ENCODE measurements around the gene PAK3. TPM values are rescaled to one million over a fixed set of nuclear protein-coding genes. Genes with fewer than 3 reads are reported as not detected.

PAK3 gene
- total and polyA plus RNA-seq, 2 of the 4 experiments (the other 2 are of a cell fraction) = 0.22 to 0.36 TPM

- CTCF ChIA-PET = no interaction called here
These were observed 164.5 kb downstream of the PAK3 start for GRCh38 chrX:111260451-111260850.

More at GRCh38 chrX:111260451-111260850, 164.5 kb downstream of the PAK3 start:
- H2BK5ac ChIP-seq (ENCODE audit: low read depth, low read length, poor library complexity, severe bottlenecking) = no peak overlapping the region
- H3K9ac ChIP-seq (ENCODE audit: low read depth, low read length) = no peak overlapping the region
- ATAC-seq (ENCODE audit: low read depth) (no peak), DNase-seq (no peak)
- H3K4me2 ChIP-seq (ENCODE audit: low read depth, low read length) = no peak overlapping the region
- H2BK20ac ChIP-seq (ENCODE audit: low read depth, low read length) = no peak overlapping the region
- H3K4me1 ChIP-seq (ENCODE audit: control insufficient read depth, insufficient read depth, low read length) = no peaks in the 10 kb centered on the region
- H3K9me3 ChIP-seq (ENCODE audit: control insufficient read depth, insufficient read depth, low read length) = no peaks in the 10 kb centered on the region
- no peak overlapping the region for H2AFZ ChIP-seq (replicated peaks; ENCODE audit: low read length, poor library complexity)
- H4K20me1 ChIP-seq (ENCODE audit: insufficient read depth, low read length) = no peaks in the 10 kb centered on the region
- BruUV-seq (replicated peaks) = no TSS peak
- H3K36me3 ChIP-seq (ENCODE audit: control insufficient read depth, insufficient read depth, low read length) = no peaks in the 10 kb centered on the region
- H3K18ac ChIP-seq (ENCODE audit: low read depth, low read length) = no peak overlapping the region
- H3K9me1 ChIP-seq (ENCODE audit: insufficient read depth, low read length) = no peaks in the 10 kb centered on the region
- intact Hi-C loops (cut with micrococcal nuclease) (no loop called here), dilution Hi-C loops (cut with HindIII; ENCODE audit: low sequenced_read_pairs, unreplicated experiment) (no loop called here), in situ Hi-C loops (cut with MboI; ENCODE audit: low sequenced_read_pairs) (no loop called here)
- H2AK5ac ChIP-seq (ENCODE audit: low read depth, low read length) = no peak overlapping the region
- no peak overlapping the region for H3K27ac ChIP-seq (ENCODE audit: insufficient read depth, low read length)
- H3K14ac ChIP-seq (replicated peaks; ENCODE audit: low read depth, low read length) = no peak overlapping the region
- no peak overlapping the region for H2AK9ac ChIP-seq (replicated peaks; ENCODE audit: low read depth, low read length, poor library complexity)
- no peak overlapping the region for H3K23ac ChIP-seq (ENCODE audit: low read depth, low read length)
- no peaks in the 10 kb centered on the region for H3K79me1 ChIP-seq (ENCODE audit: low read depth in 1 of 2, low read length in 2 of 2)
- H2BK15ac ChIP-seq (ENCODE audit: low read depth, low read length) = no peak overlapping the region
- no peak overlapping the region for H4K8ac ChIP-seq (ENCODE audit: low read depth in 2 of 2, low read length in 2 of 2)
- no peak overlapping the region for H3K4me3 ChIP-seq (ENCODE audit: insufficient read depth, low read depth, low read length)
- WGBS, 2 experiments (ENCODE audit: extremely low coverage in 2 of 2, insufficient read length in 1 of 2) = no CpG with 5 or more reads among the region's 3 CpGs
- H3K27me3 ChIP-seq (ENCODE audit: control insufficient read depth, insufficient read depth, low read length) = peaks cover 4% of the 10 kb centered on the region
- no peak overlapping the region for H3K4ac ChIP-seq (ENCODE audit: low read depth, low read length)
- no peak overlapping the region for H4K91ac ChIP-seq (ENCODE audit: insufficient read depth, low read depth, low read length)
- no peak overlapping the region for H4K5ac ChIP-seq (ENCODE audit: low read depth, low read length)
- H2BK120ac ChIP-seq (ENCODE audit: low read depth, low read length) = no peak overlapping the region
- TF ChIP-seq RCOR1 (IDR thresholded peaks at IDR 0.05; ENCODE audit: insufficient replicate concordance, low read length) = no peak
- no peak for TF ChIP-seq SMC3 (IDR thresholded peaks at IDR 0.05; ENCODE audit: low read depth, low read length)
- TF ChIP-seq BHLHE40 (IDR thresholded peaks at IDR 0.05; ENCODE audit: low read depth, low read length) = no peak
- no peak for TF ChIP-seq NFE2L2 (IDR thresholded peaks at IDR 0.05; ENCODE audit: low read depth, low read length)
- no peak for TF ChIP-seq CEBPB (IDR thresholded peaks at IDR 0.05; ENCODE audit: low read depth, low read length)
- TF ChIP-seq MAFK (IDR thresholded peaks at IDR 0.05; ENCODE audit: low read depth, low read length) = no peak
- TF ChIP-seq, protein P1, sequence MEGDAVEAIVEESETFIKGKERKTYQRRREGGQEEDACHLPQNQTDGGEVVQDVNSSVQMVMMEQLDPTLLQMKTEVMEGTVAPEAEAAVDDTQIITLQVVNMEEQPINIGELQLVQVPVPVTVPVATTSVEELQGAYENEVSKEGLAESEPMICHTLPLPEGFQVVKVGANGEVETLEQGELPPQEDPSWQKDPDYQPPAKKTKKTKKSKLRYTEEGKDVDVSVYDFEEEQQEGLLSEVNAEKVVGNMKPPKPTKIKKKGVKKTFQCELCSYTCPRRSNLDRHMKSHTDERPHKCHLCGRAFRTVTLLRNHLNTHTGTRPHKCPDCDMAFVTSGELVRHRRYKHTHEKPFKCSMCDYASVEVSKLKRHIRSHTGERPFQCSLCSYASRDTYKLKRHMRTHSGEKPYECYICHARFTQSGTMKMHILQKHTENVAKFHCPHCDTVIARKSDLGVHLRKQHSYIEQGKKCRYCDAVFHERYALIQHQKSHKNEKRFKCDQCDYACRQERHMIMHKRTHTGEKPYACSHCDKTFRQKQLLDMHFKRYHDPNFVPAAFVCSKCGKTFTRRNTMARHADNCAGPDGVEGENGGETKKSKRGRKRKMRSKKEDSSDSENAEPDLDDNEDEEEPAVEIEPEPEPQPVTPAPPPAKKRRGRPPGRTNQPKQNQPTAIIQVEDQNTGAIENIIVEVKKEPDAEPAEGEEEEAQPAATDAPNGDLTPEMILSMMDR (conservative IDR thresholded peaks at IDR 0.05; ENCODE audit: low read depth, low read length) = no peak
- TF ChIP-seq MXI1 (IDR thresholded peaks at IDR 0.05; ENCODE audit: borderline replicate concordance, low read depth, low read length) = no peak
- no peak for TF ChIP-seq USF2 (IDR thresholded peaks at IDR 0.05; ENCODE audit: low read depth, low read length)
- TF ChIP-seq POLR2A (IDR thresholded peaks at IDR 0.05; ENCODE audit: low read depth, low read length) = no peak
- no peak for TF ChIP-seq RFX5 (IDR thresholded peaks at IDR 0.05; ENCODE audit: low read depth, low read length)
- TF ChIP-seq CHD1 (IDR thresholded peaks at IDR 0.05; ENCODE audit: low read depth, low read length) = no peak
- no peak for TF ChIP-seq ELK1 (IDR thresholded peaks at IDR 0.05; ENCODE audit: borderline replicate concordance, low read depth, low read length)
- TF ChIP-seq FOS (IDR thresholded peaks at IDR 0.05; ENCODE audit: low read depth, low read length) = no peak
- no peak for TF ChIP-seq MAZ (IDR thresholded peaks at IDR 0.05; ENCODE audit: borderline replicate concordance, low read depth, low read length)
- no peak for TF ChIP-seq RAD21 (IDR thresholded peaks at IDR 0.05; ENCODE audit: low read length)
- no peak overlapping the region for H3K56ac ChIP-seq (ENCODE audit: extremely low read depth, insufficient read depth, low read length)
- POLR2A ChIA-PET (ENCODE audit: unreplicated experiment) = no interaction called here
